PC-9 (cell line): ENCODE data around the gene HINFP. TPM values are rescaled to one million over a fixed set of nuclear protein-coding genes. Genes with fewer than 3 reads are reported as not detected.
A peak's percentile ranks its signal among the peaks of the same experiment; 100 is the strongest.
"Not testable (repeated sequence)": the region's sequence is repeated elsewhere in the genome, so short reads cannot be mapped to it uniquely, and the experiment has no call there.

Source experiments
- BruUV-seq: library from RNA; stranded (reverse); fragments of 400-500 nt; replicated peaks from 2 replicates; lab custom pipeline; 2021; lab: Mats Ljungman, UMichigan
- CTCF ChIA-PET: fragments of 300-600 bp; sonication (Branson Sonifier 250); formaldehyde crosslinking; loops from one replicate; lab custom pipeline; 2022; ENCODE audit warnings: antibody characterized with exemption; lab: Charles Lee
- POLR2A ChIA-PET: fragments of 300-600 bp; sonication (Branson Sonifier 250); formaldehyde crosslinking; loops from one replicate; lab custom pipeline; 2022; ENCODE audit warnings: antibody characterized with exemption; ENCODE audit not compliant: unreplicated experiment; lab: Charles Lee
- DNase-seq, 2 experiments: peaks; one replicate each; pipeline versions ENCODE4 v3.0.0 to v3.0.0-alpha.2; 2015 to 2022; ENCODE audit warnings: mixed read lengths in 1 of 2
- H2AFZ ChIP-seq: fragments of 200-600 bp; sonication (generic); 2 replicates; pipeline ENCODE4 v1.8.1; 2017; ENCODE audit warnings: antibody characterized with exemption
- H3F3A ChIP-seq: fragments of 200-600 bp; sonication (generic); 2 replicates; pipeline ENCODE4 v1.8.1; 2017; ENCODE audit warnings: antibody characterized with exemption, mild to moderate bottlenecking, low read depth; ENCODE audit not compliant: insufficient read depth
- H3K27ac ChIP-seq: fragments of 200-600 bp; sonication (generic); 2 replicates; pipeline ENCODE4 v1.6.1; 2016; ENCODE audit warnings: mixed run types
- H3K27me3 ChIP-seq: fragments of 200-600 bp; sonication (generic); 2 replicates; pipeline ENCODE4 v1.6.1; 2016; ENCODE audit warnings: low read depth, mixed run types; ENCODE audit not compliant: insufficient read depth
- H3K36me3 ChIP-seq: fragments of 200-600 bp; sonication (generic); 2 replicates; pipeline ENCODE4 v1.6.1; 2016; ENCODE audit warnings: low read depth, mixed run types
- H3K4me1 ChIP-seq: fragments of 200-600 bp; sonication (generic); replicated peaks from 2 replicates; pipeline ENCODE4 v1.6.1; 2016; ENCODE audit warnings: mixed run types; ENCODE audit not compliant: insufficient read depth
- H3K4me2 ChIP-seq: fragments of 200-600 bp; sonication (generic); 2 replicates; pipeline ENCODE4 v1.6.1; 2017; ENCODE audit warnings: mixed run types
- H3K4me3 ChIP-seq: fragments of 200-600 bp; sonication (generic); 2 replicates; pipeline ENCODE4 v1.6.1; 2016; ENCODE audit warnings: mixed run types
- H3K79me2 ChIP-seq: fragments of 200-600 bp; sonication (generic); 2 replicates; pipeline ENCODE4 v1.6.1; 2017; ENCODE audit warnings: low read depth, mixed run types
- H3K9me2 ChIP-seq: fragments of 200-600 bp; sonication (generic); 2 replicates; pipeline ENCODE4 v1.8.1; 2017; ENCODE audit warnings: mild to moderate bottlenecking; ENCODE audit not compliant: insufficient read depth
- H3K9me3 ChIP-seq: fragments of 200-600 bp; sonication (generic); 2 replicates; pipeline ENCODE4 v1.8.1; 2016; ENCODE audit warnings: low read depth; ENCODE audit not compliant: insufficient read depth
- H4K20me1 ChIP-seq: fragments of 200-600 bp; sonication (generic); 2 replicates; pipeline ENCODE4 v1.8.1; 2017; ENCODE audit not compliant: insufficient read depth
- EZH2 ChIP-seq: fragments of 200-600 bp; sonication (generic); IDR thresholded peaks from 2 replicates; pipeline ENCODE4 v1.8.0; 2017; ENCODE audit warnings: antibody characterized with exemption, low read depth
- intact Hi-C: fragments of 100-400 bp; cut with micrococcal nuclease; formaldehyde crosslinking; loops from one replicate; pipeline ENCODE4 v1.10.0; 2022; ENCODE audit not compliant: unreplicated experiment
- total RNA-seq: library from RNA; stranded (reverse); gene quantifications from 2 replicates; pipeline ENCODE4 v1.2.3, GENCODE V29; 2021
- TF ChIP-seq, protein P1 (sequence below): fragments of 200-600 bp; sonication (generic); conservative IDR thresholded peaks from 2 replicates; pipeline ENCODE4 v1.6.1; 2017; ENCODE audit warnings: mixed run types, antibody characterized with exemption, mild to moderate bottlenecking, moderate library complexity

HINFP gene
- total RNA-seq, 1 experiment from 2014 or later: 35.5 TPM

DNA sequence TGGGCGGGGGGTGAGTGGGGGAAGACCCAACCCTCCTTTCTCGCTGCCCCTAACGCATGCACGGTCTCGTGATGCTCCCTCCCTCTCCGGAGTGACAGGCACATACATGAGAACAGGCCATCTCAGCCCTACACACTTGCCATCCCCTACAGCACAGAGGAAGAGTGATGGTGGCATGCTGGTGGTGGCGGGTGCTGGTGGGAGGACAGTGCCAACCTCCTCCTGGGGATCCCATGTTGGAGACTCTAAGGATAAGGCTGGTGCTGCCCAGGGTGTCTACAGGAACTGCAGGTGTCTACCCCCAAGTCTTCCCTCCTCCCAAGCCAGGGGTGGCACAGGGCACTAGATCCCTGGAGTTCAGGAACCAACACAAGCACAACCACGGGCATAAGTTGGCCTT is 40.5 kb downstream of the HINFP start:
- H3K79me2 ChIP-seq: no peaks in the 10 kb centered on the region
- DNase-seq: no peak
- H2AFZ ChIP-seq: no peak overlapping the region
- TF ChIP-seq EZH2: no peak
- TF ChIP-seq, protein P1, sequence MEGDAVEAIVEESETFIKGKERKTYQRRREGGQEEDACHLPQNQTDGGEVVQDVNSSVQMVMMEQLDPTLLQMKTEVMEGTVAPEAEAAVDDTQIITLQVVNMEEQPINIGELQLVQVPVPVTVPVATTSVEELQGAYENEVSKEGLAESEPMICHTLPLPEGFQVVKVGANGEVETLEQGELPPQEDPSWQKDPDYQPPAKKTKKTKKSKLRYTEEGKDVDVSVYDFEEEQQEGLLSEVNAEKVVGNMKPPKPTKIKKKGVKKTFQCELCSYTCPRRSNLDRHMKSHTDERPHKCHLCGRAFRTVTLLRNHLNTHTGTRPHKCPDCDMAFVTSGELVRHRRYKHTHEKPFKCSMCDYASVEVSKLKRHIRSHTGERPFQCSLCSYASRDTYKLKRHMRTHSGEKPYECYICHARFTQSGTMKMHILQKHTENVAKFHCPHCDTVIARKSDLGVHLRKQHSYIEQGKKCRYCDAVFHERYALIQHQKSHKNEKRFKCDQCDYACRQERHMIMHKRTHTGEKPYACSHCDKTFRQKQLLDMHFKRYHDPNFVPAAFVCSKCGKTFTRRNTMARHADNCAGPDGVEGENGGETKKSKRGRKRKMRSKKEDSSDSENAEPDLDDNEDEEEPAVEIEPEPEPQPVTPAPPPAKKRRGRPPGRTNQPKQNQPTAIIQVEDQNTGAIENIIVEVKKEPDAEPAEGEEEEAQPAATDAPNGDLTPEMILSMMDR: no peak
- ChIA-PET CTCF (no interaction called here), POLR2A (no interaction called here)
- peaks cover 8% of the 10 kb centered on the region; the same call in 1 of the 2 replicates for H3K27me3 ChIP-seq
- no peak overlapping the region for H3K4me3 ChIP-seq
- H3K4me1 ChIP-seq: peaks cover 12% of the 10 kb centered on the region
- no peak overlapping the region for H3K4me2 ChIP-seq
- peaks cover 13% of the 10 kb centered on the region for H3F3A ChIP-seq
- no peaks in the 10 kb centered on the region for H3K9me2 ChIP-seq
- no peak overlapping the region for H3K27ac ChIP-seq
- H3K9me3 ChIP-seq: no peaks in the 10 kb centered on the region
- intact Hi-C loops: no loop called here
- no peaks in the 10 kb centered on the region for H4K20me1 ChIP-seq
- no peaks in the 10 kb centered on the region for H3K36me3 ChIP-seq
- no TSS peak for BruUV-seq

DNA sequence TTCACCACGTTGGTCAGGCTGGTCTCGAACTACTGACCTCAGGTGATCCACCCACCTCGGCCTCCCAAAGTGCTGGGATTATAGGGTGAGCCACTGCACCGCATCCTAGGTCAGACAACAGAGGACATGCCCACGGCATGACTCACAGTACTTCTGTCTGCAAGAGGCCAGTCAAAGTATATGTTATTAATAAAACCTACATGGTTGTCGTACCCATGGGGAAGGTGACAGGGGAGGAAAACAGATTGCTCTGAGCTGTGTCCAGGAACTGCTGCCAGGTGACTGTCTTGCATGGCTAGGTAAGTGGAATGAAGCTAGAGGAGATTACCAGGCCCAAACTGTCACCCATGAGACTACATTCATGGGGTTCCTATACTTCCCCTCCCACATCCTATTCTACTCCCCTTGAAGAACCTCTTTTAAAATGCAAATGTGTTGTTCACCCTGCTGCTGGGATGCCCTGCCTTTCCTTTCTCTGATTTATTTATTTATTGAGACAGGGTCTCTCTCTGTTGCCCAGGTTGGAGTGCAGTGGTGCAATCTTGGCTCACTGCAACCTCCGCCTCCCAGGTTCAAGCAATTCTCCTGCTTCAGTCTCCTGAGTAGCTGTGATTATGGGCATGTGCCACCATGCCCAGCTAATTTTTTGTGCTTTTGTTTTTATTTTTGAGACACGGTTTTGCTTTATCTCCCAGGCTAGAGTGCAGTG is 45.1 kb downstream of the HINFP start:
- Histone ChIP-seq H3K79me2 (no peaks in the 10 kb centered on the region), H4K20me1 (no peaks in the 10 kb centered on the region), H3K9me2 (no peaks in the 10 kb centered on the region), H3K4me3 (no peak overlapping the region), H3K4me2 (peak overlapping the region; percentile 22; the same call in 1 of the 2 replicates), H3K27me3 (no peaks in the 10 kb centered on the region), H3K36me3 (no peaks in the 10 kb centered on the region), H3K9me3 (no peaks in the 10 kb centered on the region), H3F3A (peaks cover 48% of the 10 kb centered on the region), H2AFZ (no peak overlapping the region), H3K4me1 (peaks cover 29% of the 10 kb centered on the region), H3K27ac (peak overlapping the region; percentile 38)
- CTCF ChIA-PET: interaction anchor here (1.1 kb wide), 1 partner anchor 9 kb away, joined by 3 read pairs; no protein-coding TSS in a partner anchor
- DNase-seq: peak; percentile 73 to 98
- TF ChIP-seq, protein P1: no peak
- no peak for TF ChIP-seq EZH2
- no TSS peak for BruUV-seq
- POLR2A ChIA-PET: interaction anchor here (0.6 to 1.0 kb wide), 2 partner anchors 81 to 544 kb away, joined by 4 to 5 read pairs; partner anchors contain the start of gene HMBS
- intact Hi-C loops: no loop called here

DNA sequence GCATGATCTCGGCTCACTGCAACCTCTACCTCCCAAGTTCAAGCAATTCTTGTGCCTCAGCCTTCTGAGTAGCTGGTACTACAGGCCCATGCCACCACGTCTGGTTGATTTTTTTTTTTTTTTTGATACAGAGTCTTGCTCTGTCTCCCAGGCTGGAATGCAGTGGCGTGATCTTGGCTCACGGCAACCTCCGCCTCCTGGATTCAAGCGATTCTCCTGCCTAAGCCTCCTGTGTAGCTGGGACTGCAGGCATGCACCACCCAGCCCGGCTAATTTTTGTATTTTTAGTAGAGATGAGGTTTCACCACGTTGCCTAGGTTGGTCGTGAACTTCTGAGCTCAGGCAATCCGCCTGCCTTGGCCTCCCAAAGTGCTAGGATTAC is 45.7 kb downstream of the HINFP start:
- Histone ChIP-seq H3F3A (peaks cover 48% of the 10 kb centered on the region), H3K4me1 (peaks cover 29% of the 10 kb centered on the region), H3K4me2 (peak overlapping the region; percentile 22; the same call in 1 of the 2 replicates), H3K27ac (0 out of 2 replicates have a peak overlapping the region, but pooled peaks have one; percentile 38)
- H3K36me3 ChIP-seq, H4K20me1 ChIP-seq, DNase-seq, H3K9me2 ChIP-seq, H3K79me2 ChIP-seq, H3K27me3 ChIP-seq, BruUV-seq, H2AFZ ChIP-seq, H3K9me3 ChIP-seq, H3K4me3 ChIP-seq, intact Hi-C loops: not testable (repeated sequence)
- ChIA-PET CTCF (interaction anchor here (1.1 kb wide), 1 partner anchor 10 kb away, joined by 3 read pairs; no protein-coding TSS in a partner anchor), POLR2A (interaction anchor here (0.6 to 1.0 kb wide), 2 partner anchors 82 to 544 kb away, joined by 4 to 5 read pairs; partner anchors contain the start of gene HMBS)
